GM12878 (cell line): ENCODE results near the gene FGFBP3. TPM values are rescaled to one million over a fixed set of nuclear protein-coding genes. Genes with fewer than 3 reads are reported as not detected.

Experiments used
- CBX5 ChIP-seq: sonication (generic); IDR thresholded peaks from 2 replicates; pipeline ENCODE4 v1.6.1; 2016; ENCODE audit warnings: low read depth, moderate library complexity, mild to moderate bottlenecking, inconsistent platforms
- CTCF ChIP-seq, 3 experiments: IDR thresholded peaks in 2 of 3; conservative IDR thresholded peaks in 1 of 3; 2 replicates each; pipeline ENCODE4 v1.5.1; 2011; ENCODE audit warnings: low read depth in 3 of 3, low read length in 3 of 3, mild to moderate bottlenecking in 3 of 3, control low read depth in 2 of 3, moderate library complexity in 2 of 3, inconsistent platforms in 1 of 3, mixed read lengths in 1 of 3; ENCODE audit not compliant: control insufficient read depth in 2 of 3, insufficient read depth in 1 of 3; ENCODE audit errors: extremely low read depth in 1 of 3
- IKZF1 ChIP-seq: fragments of 450-650 bp; conservative IDR thresholded peaks from 2 replicates; pipeline ENCODE4 v1.6.1; 2017; ENCODE audit warnings: antibody characterized with exemption, mild to moderate bottlenecking
- polyA plus RNA-seq, 11 experiments: library from polyadenylated mRNA; depleted of rRNA in 4 of 11; unstranded in 6 of 11; stranded (reverse) in 5 of 11; fragments of >200 nt; fragmentation: Nextera tagmentation in 4 of 11; fragmentation: Illumina TruSeq in 1 of 11; extraction: Ambion mirVana in 4 of 11; extraction: Trizol in 1 of 11; gene quantifications; 1 replicate in 1 of 11; 2 replicates in 10 of 11; pipeline versions ENCODE4 v1.2.1 to v1.2.3, GENCODE V29; 2011 to 2016; ENCODE audit warnings: inconsistent platforms in 2 of 11, missing spikeins in 2 of 11, low read depth in 1 of 11
- small RNA-seq: library from RNA; depleted of rRNA; stranded (forward); fragments of <200 nt; gene quantifications from one replicate; pipeline ENCODE3, GENCODE V24; 2014
- total RNA-seq, 4 experiments: library from RNA; depleted of rRNA in 3 of 4; stranded (reverse); fragments of >200 nt in 3 of 4; fragmentation: Illumina TruSeq in 1 of 4; extraction: Trizol in 1 of 4; gene quantifications; 2 replicates each; pipeline versions ENCODE4 v1.2.1 to v1.2.3, GENCODE V29; 2013 to 2021

FGFBP3 gene
- total and polyA plus RNA-seq, 10 of the 15 experiments (the other 5 are each of a cell fraction or from before 2014, with no cell fraction given): 0.08 to 1.0 (median 0.23) TPM

DNA sequence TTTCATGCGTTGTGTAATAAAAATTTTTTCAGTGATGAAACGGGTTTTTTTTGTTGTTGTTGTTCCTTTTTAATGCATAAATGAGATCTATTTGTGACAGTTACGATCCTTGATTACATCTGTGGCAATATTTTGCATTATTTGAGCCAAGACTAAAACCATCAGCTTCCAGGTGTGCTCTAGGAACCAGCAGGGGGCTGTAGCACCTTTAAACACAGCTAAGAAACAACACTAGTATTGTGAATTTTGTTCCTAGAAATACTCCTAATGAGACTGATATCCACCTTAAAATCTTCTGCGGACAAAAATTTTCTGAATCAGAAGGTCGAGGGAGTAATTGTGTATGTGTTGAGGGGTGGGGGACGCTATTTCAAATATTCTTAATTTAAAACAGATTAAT is 52.6 kb downstream of the FGFBP3 start (continued):
- TF ChIP-seq CTCF (IDR thresholded peaks at IDR 0.05 in 2 of 3, conservative IDR thresholded peaks at IDR 0.05 in 1 of 3; ENCODE audit: control insufficient read depth in 2 of 3, extremely low read depth in 1 of 3, insufficient read depth in 1 of 3, low read depth in 3 of 3, low read length in 3 of 3): peak; percentile 24 to 33 (median 29); a peak in 2 of 6 replicates
- no peak for TF ChIP-seq CBX5
- TF ChIP-seq IKZF1: no peak
- TF ChIP-seq, all 136 proteins: peak for 2

Small RNAs within 50 kb of the gene (small RNA-seq; reads per million reads assigned to genes)
- not detected for gene AL359198.2

Other genes starting within 250 kb of the FGFBP3 start
- gene TNKS2, start 111.1 kb downstream of the FGFBP3 start, total RNA-seq (2014; rRNA removed): 9.7 and 10.1 TPM in 2 replicates
- 4.5 and 5.1 TPM in 2 replicates for gene TNKS2, start 111.1 kb downstream of the FGFBP3 start, total RNA-seq (2014; rRNA removed; fragmentation: Illumina TruSeq; extraction: Trizol)
- 11.1 and 11.2 TPM in 2 replicates for gene TNKS2, start 111.1 kb downstream of the FGFBP3 start, total RNA-seq (2021)
- 24.2 and 36.8 TPM in 2 replicates for gene TNKS2, start 111.1 kb downstream of the FGFBP3 start, polyA plus RNA-seq (2011; rRNA removed)
- 12.3 and 13.9 TPM in 2 replicates for gene TNKS2, start 111.1 kb downstream of the FGFBP3 start, polyA plus RNA-seq (2014; fragmentation: Illumina TruSeq; extraction: Trizol)
- 1 to 10 TPM; 2.9 to 3.0 TPM for gene TNKS2, start 111.1 kb downstream of the FGFBP3 start, polyA plus RNA-seq (2014; fragmentation: Nextera tagmentation; extraction: Ambion mirVana)
- 6.9 and 7.1 TPM in 2 replicates for gene TNKS2, start 111.1 kb downstream of the FGFBP3 start, polyA plus RNA-seq (2014; rRNA removed)
- 1 to 10 TPM; 6.6 to 6.7 TPM for gene TNKS2, start 111.1 kb downstream of the FGFBP3 start, polyA plus RNA-seq (2016; fragmentation: Nextera tagmentation; extraction: Ambion mirVana)
- gene BTAF1, start 14.3 kb upstream of the FGFBP3 start, total RNA-seq (2014; rRNA removed): 56.9 and 68.0 TPM in 2 replicates
- 63.3 and 66.0 TPM in 2 replicates for gene BTAF1, start 14.3 kb upstream of the FGFBP3 start, total RNA-seq (2014; rRNA removed; fragmentation: Illumina TruSeq; extraction: Trizol)
- gene BTAF1, start 14.3 kb upstream of the FGFBP3 start, total RNA-seq (2021): 54.2 and 54.6 TPM in 2 replicates
- 157 and 230 TPM in 2 replicates for gene BTAF1, start 14.3 kb upstream of the FGFBP3 start, polyA plus RNA-seq (2011; rRNA removed)
- 56.9 and 76.0 TPM in 2 replicates for gene BTAF1, start 14.3 kb upstream of the FGFBP3 start, polyA plus RNA-seq (2014; fragmentation: Illumina TruSeq; extraction: Trizol)
- gene BTAF1, start 14.3 kb upstream of the FGFBP3 start, polyA plus RNA-seq (2014; fragmentation: Nextera tagmentation; extraction: Ambion mirVana): 10 to 100 TPM; 11.8 to 12.8 TPM
- gene BTAF1, start 14.3 kb upstream of the FGFBP3 start, polyA plus RNA-seq (2014; rRNA removed): 53.2 and 62.9 TPM in 2 replicates
- gene BTAF1, start 14.3 kb upstream of the FGFBP3 start, polyA plus RNA-seq (2016; fragmentation: Nextera tagmentation; extraction: Ambion mirVana): 10 to 100 TPM; 34.7 to 37.4 TPM